GM21529 (cell line): ENCODE measurements around the gene PRRC2A.
A peak's percentile ranks its signal among the peaks of the same experiment; 100 is the strongest.

Experiments
- ATAC-seq: cut with Tn5 transposase; IDR thresholded peaks from one replicate; pipeline ENCODE4 v1.9.1; 2021; ENCODE audit not compliant: unreplicated experiment

Gene PRRC2A

DNA sequence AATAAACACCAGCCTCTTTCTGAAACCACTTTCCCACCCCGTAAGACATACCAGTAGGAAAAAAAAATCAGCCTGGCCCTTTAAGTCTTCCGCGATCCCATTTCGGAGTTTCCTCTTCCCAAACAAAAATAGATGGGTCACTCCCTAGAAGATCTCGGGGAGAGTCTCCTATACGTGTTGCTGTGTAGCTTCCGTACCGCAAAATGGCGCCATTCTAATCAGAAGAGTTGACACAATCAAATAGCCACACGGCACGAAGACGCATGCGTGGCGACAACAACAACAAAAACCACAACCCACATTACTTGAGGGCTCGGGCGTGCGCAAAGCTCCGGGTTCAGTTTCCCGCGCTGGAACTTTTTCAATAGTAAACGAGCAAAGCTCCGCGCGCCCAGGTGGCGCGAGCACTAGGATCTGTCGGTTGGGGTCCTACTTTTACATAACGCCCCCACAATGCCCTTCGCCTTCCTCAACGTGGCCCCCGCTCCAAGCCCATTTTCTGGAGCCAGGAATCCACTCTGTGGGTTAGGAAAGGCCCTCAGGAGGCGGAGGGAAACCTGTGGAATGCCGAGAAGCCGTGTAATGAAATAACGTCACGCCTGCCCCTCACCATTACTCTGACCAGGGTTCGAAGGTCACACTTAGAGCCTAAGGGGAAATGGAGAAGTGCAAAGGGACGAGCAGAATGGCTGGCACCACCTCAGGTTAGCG, 44.4 kb downstream of the PRRC2A start, which contains the start of gene GPANK1:
GPANK1 (minus strand) TSS at position 208 of the 711 bp plus-strand sequence. CDS start 519 bp downstream, outside the sequence.
- ATAC-seq: peak; percentile 32

DNA sequence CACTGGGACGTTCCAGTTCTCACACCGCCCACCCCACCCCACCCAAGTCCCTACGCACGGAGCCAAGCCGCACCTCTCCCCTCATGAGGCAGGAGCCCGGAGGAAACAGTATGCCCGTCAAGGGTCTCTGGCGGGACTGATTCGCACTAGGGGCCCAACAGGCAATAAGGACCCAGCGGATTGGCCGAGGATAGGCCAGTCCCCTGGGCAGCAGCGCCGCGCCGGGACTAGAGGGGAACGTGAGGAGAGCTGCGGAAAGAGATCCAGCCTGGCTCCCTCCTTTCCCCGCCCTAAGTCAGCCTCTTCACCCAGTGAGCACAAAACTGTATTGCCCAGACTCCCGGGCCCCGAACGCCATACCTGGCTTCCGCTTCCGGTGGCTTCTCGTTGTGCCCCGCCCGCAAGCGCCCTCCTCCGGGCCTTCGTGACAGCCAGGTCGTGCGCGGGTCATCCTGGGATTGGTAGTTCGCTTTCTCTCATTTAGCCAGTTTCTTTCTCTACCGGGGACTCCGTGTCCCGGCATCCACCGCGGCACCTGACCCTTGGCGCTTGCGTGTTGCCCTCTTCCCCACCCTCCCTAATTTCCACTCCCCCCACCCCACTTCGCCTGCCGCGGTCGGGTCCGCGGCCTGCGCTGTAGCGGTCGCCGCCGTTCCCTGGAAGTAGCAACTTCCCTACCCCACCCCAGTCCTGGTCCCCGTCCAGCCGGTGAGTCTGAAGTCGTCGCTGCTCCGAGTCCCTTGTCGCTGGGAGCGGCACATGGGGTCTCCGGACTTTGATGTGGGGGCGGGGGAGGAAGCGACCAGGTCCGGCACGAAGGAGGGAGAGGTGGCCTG, 45.2 kb downstream of the PRRC2A start, which contains the start of gene CSNK2B:
CSNK2B (plus strand) TSS at position 580 of the 836 bp plus-strand sequence. CDS start 752 bp downstream, outside the sequence.
- ATAC-seq: peak; percentile 66

DNA sequence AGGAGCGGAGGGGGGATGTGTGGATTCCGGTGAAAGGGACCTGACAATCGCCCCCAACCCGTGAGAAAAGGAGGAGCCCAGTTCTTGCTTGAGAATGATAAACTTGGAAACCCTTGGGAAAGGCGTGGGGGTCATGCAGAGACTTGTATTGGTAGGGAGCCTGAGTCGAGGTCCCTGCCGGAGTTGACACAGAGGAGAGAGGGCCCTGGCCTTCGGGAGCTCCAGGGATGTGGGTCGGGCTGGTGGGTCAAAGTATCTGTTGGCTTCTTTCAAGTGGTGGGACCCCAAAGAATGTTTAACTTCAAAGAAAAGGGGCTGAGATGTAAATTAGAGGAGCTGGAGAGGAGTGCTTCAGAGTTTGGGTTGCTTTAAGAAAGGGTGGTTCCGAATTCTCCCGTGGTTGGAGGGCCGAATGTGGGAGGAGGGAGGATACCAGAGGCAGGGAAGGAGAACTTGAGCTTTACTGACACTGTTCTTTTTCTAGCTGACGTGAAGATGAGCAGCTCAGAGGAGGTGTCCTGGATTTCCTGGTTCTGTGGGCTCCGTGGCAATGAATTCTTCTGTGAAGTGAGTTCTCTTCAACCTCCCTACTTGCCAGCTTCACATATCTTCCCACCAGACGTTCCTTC, 45.9 kb downstream of the PRRC2A start:
- no peak for ATAC-seq

DNA sequence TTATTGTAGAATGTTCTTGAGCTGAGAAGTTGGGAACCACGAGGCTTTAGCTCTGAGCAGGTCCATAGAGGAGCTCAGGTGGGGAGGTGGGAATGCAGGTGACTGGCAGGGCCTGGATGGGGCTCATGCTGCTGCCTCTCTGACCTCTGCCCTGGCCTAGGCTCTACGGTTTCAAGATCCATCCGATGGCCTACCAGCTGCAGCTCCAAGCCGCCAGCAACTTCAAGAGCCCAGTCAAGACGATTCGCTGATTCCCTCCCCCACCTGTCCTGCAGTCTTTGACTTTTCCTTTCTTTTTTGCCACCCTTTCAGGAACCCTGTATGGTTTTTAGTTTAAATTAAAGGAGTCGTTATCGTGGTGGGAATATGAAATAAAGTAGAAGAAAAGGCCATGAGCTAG, 49.2 kb downstream of the PRRC2A start, which contains the start of gene LY6G5B:
LY6G5B (plus strand) TSS at position 301 of the 400 bp plus-strand sequence. CDS start 975 bp downstream, outside the sequence.
- no peak for ATAC-seq

DNA sequence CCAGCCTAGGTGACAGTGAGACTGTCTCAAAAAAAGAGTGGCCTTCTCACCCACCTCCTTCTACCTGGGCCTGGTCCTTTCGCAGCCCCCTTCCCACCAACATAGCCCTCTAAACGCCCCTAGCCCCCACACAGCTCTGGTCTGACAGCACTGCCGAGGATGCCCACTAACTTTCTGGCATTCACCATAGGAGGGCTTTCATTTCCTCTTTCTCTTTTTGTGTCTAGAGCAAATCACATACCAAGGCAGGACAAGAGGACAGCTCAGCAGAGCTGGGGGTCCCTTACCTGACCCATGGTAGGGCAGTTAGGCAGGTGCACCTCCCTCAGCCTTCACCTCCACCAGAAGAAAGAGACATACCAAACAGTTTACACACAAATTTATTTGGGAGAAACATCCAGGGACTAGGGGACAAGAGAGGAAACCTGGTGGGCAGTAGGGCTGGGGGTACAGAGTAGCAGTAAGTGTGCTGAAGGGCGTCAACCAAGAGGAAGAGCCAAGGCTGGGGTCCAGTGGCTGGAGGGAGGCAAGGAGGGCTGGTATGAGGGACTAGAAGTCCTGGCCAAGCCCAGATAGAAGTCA, 55.9 kb downstream of the PRRC2A start:
- no peak for ATAC-seq

DNA sequence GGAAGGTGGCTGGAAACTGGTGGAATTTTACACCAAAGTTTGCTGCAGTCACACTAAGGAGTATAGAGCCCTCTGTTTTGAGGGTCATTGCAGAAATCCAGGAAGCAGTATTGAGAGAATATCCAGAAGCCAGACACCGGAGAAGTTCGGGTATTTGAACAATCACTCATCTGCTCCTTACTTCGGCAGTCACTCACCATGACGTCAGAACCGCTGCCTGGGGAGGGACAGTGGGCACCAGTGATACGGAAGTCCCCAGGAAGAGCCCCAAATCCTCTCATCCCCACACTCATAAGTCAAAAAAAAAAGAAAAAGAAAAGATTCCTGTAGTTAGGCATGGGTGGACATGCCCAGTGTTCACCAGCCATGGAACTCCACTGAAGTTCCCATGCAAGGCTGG, 56.4 kb downstream of the PRRC2A start:
- ATAC-seq: no peak

DNA sequence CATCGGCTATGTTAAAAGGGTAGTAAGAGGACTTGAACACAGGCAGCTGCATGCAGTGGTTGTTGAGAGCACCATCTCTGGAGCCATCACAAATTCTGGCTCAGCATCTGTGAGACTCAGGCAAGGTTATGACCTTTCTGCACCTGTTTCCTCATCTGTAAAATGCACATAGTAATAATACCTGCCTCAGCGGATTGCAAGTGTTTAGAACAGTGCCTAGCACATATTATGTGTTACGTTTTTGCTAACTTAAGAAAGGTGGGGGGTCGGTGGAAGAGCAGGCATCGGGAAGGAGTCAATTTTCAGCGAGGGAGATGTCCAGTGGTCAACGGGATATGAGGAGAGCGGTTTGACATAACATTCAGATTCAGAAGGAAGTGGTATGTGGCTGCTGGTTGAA, 57.4 kb downstream of the PRRC2A start:
- ATAC-seq: no peak

DNA sequence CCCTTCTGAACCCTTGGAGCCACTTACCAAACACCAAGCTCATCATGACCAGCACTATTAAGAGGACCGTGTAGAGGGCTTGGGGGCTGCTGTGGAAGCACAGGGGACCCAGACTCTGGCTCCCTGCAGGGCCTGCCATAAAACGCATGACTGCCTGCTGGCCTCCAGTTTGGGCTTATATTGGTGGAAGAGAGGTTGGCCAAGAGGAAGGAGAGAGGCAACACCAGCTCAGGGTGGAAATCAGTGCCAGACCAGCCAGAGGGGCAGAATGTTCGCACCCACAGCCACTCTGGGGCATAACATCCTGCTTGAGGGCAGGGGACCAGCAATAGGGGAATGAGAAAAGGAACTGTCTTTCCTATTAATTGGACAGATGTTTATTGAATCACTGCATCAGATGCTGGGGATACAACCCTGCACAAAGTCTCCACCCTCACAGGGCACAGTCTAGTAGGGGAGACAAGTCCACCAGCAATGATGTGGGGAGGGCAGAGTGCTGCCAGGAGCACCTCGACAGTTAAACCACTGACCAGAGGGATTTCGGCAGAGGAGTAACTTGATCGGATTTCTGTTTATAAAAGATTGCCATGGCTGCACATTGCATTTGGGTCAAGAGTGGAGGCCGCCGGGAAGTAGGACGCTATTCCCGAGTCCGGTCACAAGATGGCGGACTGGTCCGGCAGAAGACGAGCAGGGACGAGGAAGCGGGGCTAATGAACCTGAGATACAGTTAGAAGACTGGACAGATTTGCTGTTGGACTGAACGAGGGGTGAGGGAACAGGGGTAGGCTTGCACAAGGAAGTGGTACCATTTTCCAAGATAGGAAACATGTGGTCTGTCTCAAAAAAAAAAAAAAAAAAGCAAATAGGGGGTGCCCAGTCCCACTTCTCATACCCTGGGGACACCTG, 60.0 kb downstream of the PRRC2A start, which contains the start of gene LY6G5C:
LY6G5C (minus strand) TSS at position 842 of the 909 bp plus-strand sequence; CDS start at position 148, 694 bp downstream.
- ATAC-seq: no peak

DNA sequence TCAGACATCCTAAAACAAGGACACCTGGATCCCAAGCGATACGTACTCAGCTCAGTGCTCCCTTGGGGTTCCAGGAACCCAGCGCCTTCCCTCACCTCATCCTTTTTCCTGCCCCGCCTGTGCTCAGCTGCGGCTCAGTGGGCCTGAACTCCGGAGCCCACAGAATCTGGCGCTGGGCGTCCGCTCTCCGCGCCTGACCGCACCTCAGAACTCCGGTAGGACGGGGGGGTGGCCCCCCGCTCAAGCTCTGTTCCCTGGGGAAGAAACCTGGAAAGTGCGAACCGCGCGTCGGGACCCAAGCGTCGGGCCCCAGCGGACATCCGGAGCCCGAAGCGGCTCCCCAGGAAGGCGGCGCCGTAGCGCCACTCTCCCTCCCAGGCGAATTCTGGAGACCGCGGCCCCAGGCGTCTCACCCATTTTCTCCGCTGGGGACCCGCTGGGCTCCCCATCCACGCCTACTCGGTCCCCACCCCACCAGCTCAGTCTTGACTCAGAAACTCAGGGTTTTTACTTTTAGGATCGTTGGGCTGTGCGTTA, 60.7 kb downstream of the PRRC2A start:
- no peak for ATAC-seq

DNA sequence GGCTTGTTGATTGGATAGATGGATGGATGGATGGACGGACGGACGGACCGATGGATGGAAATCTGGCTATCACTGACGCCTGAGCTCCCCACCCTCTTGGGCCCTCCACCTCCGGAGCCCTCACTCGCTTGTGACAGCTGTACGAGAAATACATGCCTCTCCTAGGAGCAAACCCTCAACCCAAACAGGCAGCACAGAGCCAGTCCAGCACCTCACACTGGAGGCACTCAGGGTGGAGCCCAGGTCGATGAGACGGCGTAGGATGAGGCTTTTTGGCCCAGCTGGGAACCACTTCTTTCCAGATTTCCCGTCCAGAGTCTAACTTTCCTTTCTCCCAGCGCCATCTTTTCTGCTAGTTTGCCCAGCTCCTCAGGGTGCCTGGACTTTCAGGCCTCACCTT, 63.1 kb downstream of the PRRC2A start:
- no peak for ATAC-seq

DNA sequence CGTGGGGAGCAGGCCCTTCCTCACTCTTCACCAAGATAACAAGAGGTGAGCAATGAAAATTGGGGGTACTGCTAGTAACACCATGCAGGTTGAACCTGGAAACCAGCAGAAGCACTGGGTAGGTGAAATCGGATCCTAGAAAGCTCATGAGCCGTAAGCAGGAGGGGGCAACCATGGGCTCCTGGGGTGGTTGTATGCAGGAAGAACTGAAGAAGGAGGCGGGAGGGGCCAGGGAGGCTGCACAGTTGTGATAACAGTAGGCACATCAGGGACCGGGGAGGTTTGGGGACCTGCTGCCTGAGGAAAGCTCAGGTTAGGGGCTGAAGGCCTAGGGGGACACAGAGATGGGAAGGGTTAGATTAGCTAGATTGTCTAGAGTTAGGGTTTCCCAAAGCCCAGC, 66.0 kb downstream of the PRRC2A start:
- ATAC-seq: no peak

DNA sequence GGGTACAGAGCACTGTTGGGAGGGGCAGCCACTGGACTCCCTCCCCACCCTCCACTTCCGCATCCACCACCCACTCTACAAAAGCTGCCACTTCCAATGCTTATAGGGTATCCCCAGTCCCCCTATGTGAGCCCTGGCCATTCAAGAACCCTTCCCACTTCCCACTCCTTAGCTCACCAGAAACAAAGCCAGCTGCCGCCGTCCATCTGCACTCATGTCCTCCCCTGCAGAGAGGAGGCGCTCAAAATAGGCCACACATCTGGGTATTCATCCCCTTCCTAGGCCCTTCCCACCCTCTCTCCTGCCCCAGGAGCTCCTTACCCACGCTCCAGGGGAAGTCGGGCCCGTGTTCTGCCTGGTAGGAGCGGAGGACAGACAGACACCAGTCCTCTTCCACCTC, 66.8 kb downstream of the PRRC2A start:
- ATAC-seq: no peak
